Heart left ventricle (tissue), 16 donors: Measurements from ENCODE around the gene PCYT2. TPM values are rescaled to one million over a fixed set of nuclear protein-coding genes. Genes with fewer than 3 reads are reported as not detected.

ENCODE experiments used
- ATAC-seq, 4 donors: fragments of 200-7000 bp; cut with Tn5 transposase; one replicate each; pipeline ENCODE4 v1.9.1; 2020 to 2022; ENCODE audit warnings: moderate library complexity in 4 of 4, mild to moderate bottlenecking in 3 of 4, moderate number of reproducible peaks in 1 of 4
- DNase-seq, 5 donors: peaks; one replicate each; pipeline ENCODE4 v3.0.0-alpha.2; 2020
- H3K27ac ChIP-seq, 12 donors: fragments of 200-600 bp; sonication (generic) in 4 of 12; one replicate each; pipeline versions ENCODE4 v1.5.0 to v1.8.0; 2016 to 2022; ENCODE audit warnings: mild to moderate bottlenecking in 2 of 12
- H3K27me3 ChIP-seq, 9 donors: fragments of 200-600 bp; sonication (generic) in 2 of 9; one replicate each; pipeline versions ENCODE4 v1.5.1 to v1.8.0; 2016 to 2022; ENCODE audit warnings: mild to moderate bottlenecking in 3 of 9
- H3K36me3 ChIP-seq, 9 donors: fragments of 200-600 bp; sonication (generic) in 2 of 9; one replicate each; pipeline versions ENCODE4 v1.5.0 to v1.8.0; 2018 to 2022; ENCODE audit warnings: mild to moderate bottlenecking in 2 of 9
- H3K4me1 ChIP-seq, 12 donors: fragments of 200-600 bp; sonication (generic) in 4 of 12; one replicate each; pipeline versions ENCODE4 v1.5.0 to v1.8.0; 2016 to 2022; ENCODE audit warnings: mild to moderate bottlenecking in 3 of 12
- H3K4me3 ChIP-seq, 12 donors: fragments of 200-600 bp; sonication (generic) in 4 of 12; one replicate each; pipeline versions ENCODE4 v1.5.0 to v1.8.0; 2017 to 2022; ENCODE audit warnings: mild to moderate bottlenecking in 9 of 12, moderate library complexity in 4 of 12
- H3K9me3 ChIP-seq, 12 donors: fragments of 200-600 bp; sonication (generic) in 4 of 12; one replicate each; pipeline versions ENCODE4 v1.5.0 to v1.8.0; 2016 to 2022; ENCODE audit warnings: mild to moderate bottlenecking in 1 of 12
- POLR2A ChIP-seq, 2 donors: fragments of 450-650 bp; IDR thresholded peaks; one replicate each; pipeline ENCODE4 v1.6.1; 2017; ENCODE audit warnings: antibody characterized with exemption in 2 of 2, mild to moderate bottlenecking in 2 of 2, moderate library complexity in 2 of 2
- WGBS, 4 donors: extraction: QIAGEN DNeasy Blood & Tissue Kit in 2 of 4; methylation state at CpG; one replicate each; pipeline versions ENCODE4 v1.1.5 to v1.1.7; 2013 to 2018; 5-methylcytosine and 5-hydroxymethylcytosine counted together
- intact Hi-C, 10 donors: fragments of 100-400 bp; cut with DNase I; formaldehyde crosslinking; loops; one replicate each; pipeline versions ENCODE4 v1.11.1 to v1.14.2; 2022
- polyA plus RNA-seq, 2 donors: library from polyadenylated mRNA; stranded (reverse); fragments of 200-250 nt; gene quantifications; one replicate each; pipeline ENCODE4 v1.2.3, GENCODE V29; 2013
- total RNA-seq, 9 donors: library from RNA; depleted of rRNA in 2 of 9; stranded (reverse); fragments of >200 nt in 2 of 9; fragmentation: NEBNext Ultra II Directional in 3 of 9; extraction: Animal tissue kit (Norgen Biotek cat#: 25700) in 3 of 9; gene quantifications; one replicate each; pipeline versions ENCODE4 v1.1.0 to v1.2.4, GENCODE V29; 2016 to 2023
- TF ChIP-seq, protein P1 (sequence below), 12 donors: fragments of 200-600 bp; sonication (generic) in 4 of 12; IDR thresholded peaks; one replicate each; pipeline versions ENCODE4 v1.5.0 to v1.8.0; 2018 to 2022; ENCODE audit warnings: antibody characterized with exemption in 12 of 12, mild to moderate bottlenecking in 5 of 12
- donor health status: ischemic (EF 13 %, LVEDD 7.1; RV severe dilation, severe dysfunction).
- donor health status: healthy with polysubstance abuse.
- donor health status: DM: no; HTN: yes; CAD: no.
- donor health status: DM: no; HTN: no; CAD: no.
- donor health status: ischemic (EF 25% LVEDD 6.9; RV normal size, moderate dysfunction).
- donor health status: ischemic (EF 25% LVEDD 5.7; RV mildly dilated, moderate dysfunction).
- donor health status: healthy.
- donor health status: DM: yes; HTN: yes; CAD: no.
- donor health status: ischemic (EF 35%, LVEDD 5.7; RV mildly dilated, moderate dysfunction).
- donor health status: nonischemic (EF 11% LVEDD 7.7; RV severe dilation, severe dysfunction).
- donor health status: DM: yes; HTN: yes; CAD: no.
- donor health status: PGD.
- donor health status: ischemic (EF 29% LVEDD 5.4; RV normal size, mild dysfunction).
- donor health status: nonischemic (EF 23%, LVEDD 6.1; RV moderate dilation, normal function).

PCYT2 gene
- total and polyA plus RNA-seq, 11 donors: 28.8 to 85.5 (median 49.7) TPM

DNA sequence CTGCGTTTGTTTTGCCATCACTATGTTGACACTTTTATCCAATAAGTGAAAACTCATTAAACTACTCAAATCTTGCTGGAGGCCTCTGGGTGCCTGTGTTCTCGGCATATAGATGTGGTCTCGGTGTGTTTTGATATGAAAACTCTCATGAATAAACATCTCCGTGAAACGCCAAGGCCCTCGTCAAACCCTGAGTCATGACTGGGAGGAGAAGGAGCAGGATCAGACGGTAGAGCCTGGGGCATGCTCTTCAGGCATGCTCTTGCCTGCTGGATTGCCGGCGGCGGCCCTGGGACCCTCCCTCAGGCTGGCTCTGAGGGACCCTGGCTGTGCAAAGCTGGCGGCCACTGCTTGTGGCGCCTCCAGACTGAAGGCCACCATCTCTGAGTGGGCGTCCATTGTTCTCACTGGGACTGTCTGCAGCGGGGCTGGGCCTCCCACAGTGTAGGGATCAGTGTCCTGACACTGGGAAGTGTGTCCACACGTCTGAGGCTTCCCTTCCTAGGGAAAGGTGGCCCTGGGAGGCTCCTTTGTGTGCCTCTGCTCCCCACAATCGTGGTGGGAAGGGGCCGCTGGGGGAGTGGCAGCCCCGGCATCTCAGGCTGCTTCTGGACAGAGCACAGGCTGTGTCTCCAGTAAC is 10.9 kb downstream of the PCYT2 start:
- H3K36me3 ChIP-seq: peaks cover 0 to 65% (median 52%) of the 10 kb centered on the region in 9 donors
- intact Hi-C loops: no loop called here
- ATAC-seq: no peak

DNA sequence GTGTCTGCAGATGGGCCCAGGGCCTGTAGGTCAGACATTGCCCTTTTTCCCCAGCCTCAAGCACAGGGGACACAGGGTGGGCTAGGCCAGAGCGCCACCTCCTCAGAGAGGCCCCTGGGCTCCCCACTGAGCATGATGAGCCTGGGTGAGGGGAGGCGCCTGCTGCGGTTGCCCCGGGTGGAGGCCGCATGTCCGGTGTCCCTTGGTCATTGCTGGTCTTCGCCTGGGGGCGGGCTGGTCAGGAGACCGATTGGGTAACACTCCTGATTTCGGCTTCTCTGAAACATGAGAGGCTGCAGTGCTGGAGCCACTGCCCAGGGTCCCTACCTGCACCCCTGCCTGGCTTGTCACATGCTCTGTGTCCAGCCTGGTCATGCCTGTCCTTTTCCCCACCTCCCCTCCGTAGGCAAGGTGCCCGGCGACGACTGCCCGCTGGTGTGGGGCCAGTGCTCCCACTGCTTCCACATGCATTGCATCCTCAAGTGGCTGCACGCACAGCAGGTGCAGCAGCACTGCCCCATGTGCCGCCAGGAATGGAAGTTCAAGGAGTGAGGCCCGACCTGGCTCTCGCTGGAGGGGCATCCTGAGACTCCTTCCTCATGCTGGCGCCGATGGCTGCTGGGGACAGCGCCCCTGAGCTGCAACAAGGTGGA is 11.6 kb downstream of the PCYT2 start:
- no peak overlapping the region for H3K27ac ChIP-seq
- peak in 1 of 5 donors; percentile 44 for DNase-seq
- no peaks in the 10 kb centered on the region for H3K9me3 ChIP-seq
- ATAC-seq: no peak
- H3K4me3 ChIP-seq: no peak overlapping the region
- TF ChIP-seq, protein P1, sequence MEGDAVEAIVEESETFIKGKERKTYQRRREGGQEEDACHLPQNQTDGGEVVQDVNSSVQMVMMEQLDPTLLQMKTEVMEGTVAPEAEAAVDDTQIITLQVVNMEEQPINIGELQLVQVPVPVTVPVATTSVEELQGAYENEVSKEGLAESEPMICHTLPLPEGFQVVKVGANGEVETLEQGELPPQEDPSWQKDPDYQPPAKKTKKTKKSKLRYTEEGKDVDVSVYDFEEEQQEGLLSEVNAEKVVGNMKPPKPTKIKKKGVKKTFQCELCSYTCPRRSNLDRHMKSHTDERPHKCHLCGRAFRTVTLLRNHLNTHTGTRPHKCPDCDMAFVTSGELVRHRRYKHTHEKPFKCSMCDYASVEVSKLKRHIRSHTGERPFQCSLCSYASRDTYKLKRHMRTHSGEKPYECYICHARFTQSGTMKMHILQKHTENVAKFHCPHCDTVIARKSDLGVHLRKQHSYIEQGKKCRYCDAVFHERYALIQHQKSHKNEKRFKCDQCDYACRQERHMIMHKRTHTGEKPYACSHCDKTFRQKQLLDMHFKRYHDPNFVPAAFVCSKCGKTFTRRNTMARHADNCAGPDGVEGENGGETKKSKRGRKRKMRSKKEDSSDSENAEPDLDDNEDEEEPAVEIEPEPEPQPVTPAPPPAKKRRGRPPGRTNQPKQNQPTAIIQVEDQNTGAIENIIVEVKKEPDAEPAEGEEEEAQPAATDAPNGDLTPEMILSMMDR (IDR thresholded peaks at IDR 0.05): no peak
- no peak for TF ChIP-seq POLR2A (IDR thresholded peaks at IDR 0.05)
- peaks cover 0 to 19% (median 0%) of the 10 kb centered on the region in 9 donors for H3K27me3 ChIP-seq
- H3K36me3 ChIP-seq: peaks cover 0 to 69% (median 58%) of the 10 kb centered on the region in 9 donors
- intact Hi-C loops: loop anchor here in 1 of 10 donors (5.0 kb wide), 1 partner anchor 52 kb away; no protein-coding TSS in a partner anchor
- 91 to 94% (median 93%) methylated on average over 14 to 22 of the region's 22 CpGs for WGBS, 4 donors
- H3K4me1 ChIP-seq: peaks cover 0 to 15% (median 7%) of the 10 kb centered on the region in 12 donors

More for the DNA sequence above, 10.9 kb downstream of the PCYT2 start:
- WGBS, 4 donors: 86 to 89% (median 87%) methylated on average over 14 to 18 of the region's 18 CpGs
- Histone ChIP-seq H3K4me3 (no peak overlapping the region), H3K4me1 (peaks cover 0 to 15% (median 7%) of the 10 kb centered on the region in 12 donors), H3K9me3 (no peaks in the 10 kb centered on the region), H3K27ac (no peak overlapping the region), H3K27me3 (peaks cover 0 to 19% (median 0%) of the 10 kb centered on the region in 9 donors)
- TF ChIP-seq, protein P1 (IDR thresholded peaks at IDR 0.05): no peak
- TF ChIP-seq POLR2A (IDR thresholded peaks at IDR 0.05): no peak
- DNase-seq: peak in 1 of 5 donors; percentile 53

DNA sequence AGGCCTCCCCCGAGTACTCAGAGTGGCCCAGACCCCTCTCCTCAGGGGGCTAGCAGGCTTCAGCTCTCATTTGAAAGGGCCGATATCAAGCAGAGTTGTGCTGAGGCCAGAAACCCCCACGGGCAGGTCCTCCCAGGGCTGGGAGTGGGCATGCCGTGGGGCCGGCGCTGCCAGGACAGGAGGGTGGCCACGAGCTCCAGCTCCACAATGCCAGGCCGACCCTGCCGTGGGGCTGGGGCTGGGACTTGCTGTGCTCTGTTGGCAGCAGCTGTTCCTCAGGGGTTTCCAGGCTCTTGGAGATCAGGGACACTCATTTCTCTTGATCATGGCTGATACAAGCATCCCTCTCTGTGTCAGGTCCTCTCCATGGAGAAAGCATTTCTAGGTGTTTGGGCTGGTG is 12.3 kb downstream of the PCYT2 start:
- Histone ChIP-seq H3K4me3 (no peak overlapping the region), H3K36me3 (peaks cover 0 to 69% (median 64%) of the 10 kb centered on the region in 9 donors), H3K9me3 (no peaks in the 10 kb centered on the region), H3K27ac (no peak overlapping the region), H3K27me3 (peaks cover 0 to 19% (median 0%) of the 10 kb centered on the region in 9 donors), H3K4me1 (peaks cover 0 to 15% (median 7%) of the 10 kb centered on the region in 12 donors)
- TF ChIP-seq, protein P1 (IDR thresholded peaks at IDR 0.05): no peak
- TF ChIP-seq POLR2A (IDR thresholded peaks at IDR 0.05): no peak
- ATAC-seq: no peak
- peak in 1 of 5 donors; percentile 40 for DNase-seq
- 89 to 92% (median 91%) methylated on average over 9 of the region's 9 CpGs for WGBS, 4 donors
- intact Hi-C loops: loop anchor here in 1 of 10 donors (5.0 kb wide), 1 partner anchor 52 kb away; no protein-coding TSS in a partner anchor
